Occipital lobe (tissue), 2 donors: ENCODE results near the gene DNASE2B. TPM values are rescaled to one million over a fixed set of nuclear protein-coding genes. Genes with fewer than 3 reads are reported as not detected.
"Not testable (repeated sequence)": the region's sequence is repeated elsewhere in the genome, so short reads cannot be mapped to it uniquely, and the experiment has no call there.

Source experiments
- DNase-seq: peaks from one replicate; lab custom pipeline; 2025; lab: John Stamatoyannopoulos, UW
- total RNA-seq: library from RNA; depleted of rRNA; stranded (reverse); fragments of >200 nt; gene quantifications from one replicate; pipeline ENCODE4 v1.2.3, GENCODE V29; 2014

Gene DNASE2B
- total RNA-seq, 1 donor from 2014 or later: 0.16 TPM

DNA sequence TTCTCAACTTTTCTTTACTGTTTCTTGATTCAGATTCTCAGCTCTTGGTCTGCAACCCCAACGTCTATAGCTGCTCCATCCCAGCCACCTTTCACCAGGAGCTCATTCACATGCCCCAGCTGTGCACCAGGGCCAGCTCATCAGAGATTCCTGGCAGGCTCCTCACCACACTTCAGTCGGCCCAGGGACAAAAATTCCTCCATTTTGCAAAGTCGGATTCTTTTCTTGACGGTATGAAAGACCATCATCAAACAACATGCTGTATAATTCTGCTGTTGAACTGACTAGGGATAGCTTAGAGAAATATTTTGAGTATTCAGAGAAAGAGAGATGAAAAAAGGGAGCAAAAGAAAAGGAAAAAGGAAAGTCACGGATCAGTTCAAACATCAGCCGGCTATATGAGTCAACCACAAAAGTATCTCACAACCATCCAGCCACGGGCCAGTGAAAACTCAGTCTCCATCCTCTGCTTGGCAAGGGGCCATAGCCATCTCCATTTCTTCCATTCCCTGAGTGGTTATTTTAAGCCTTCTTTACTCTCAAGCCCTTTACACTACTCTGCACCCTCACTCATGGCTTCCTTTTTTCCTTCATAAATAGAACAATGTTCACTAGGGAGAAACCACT, 14.1 kb downstream of the DNASE2B start:
- DNase-seq: no peak

GRCh38 chr1:84415396-84415795, 17.1 kb downstream of the DNASE2B start:
- DNase-seq: no peak

DNA sequence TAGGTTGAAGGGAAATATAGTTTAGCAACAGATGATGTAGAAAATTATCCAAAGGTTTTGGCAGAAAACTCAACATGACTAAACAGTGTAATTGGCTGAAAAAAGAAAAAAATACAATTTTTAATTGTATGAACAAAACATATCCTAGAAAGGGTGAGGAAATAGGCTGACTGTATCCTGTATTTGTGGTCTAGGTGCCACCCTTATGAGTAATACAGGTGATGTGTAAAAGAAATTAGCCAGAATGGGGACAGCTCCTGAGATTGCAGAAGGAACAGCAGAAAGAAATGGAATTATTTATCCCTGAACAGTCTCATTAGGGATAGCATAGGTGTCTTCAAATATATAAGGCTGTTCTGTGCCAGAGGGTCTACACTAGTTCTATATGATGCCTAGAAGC, 24.6 kb downstream of the DNASE2B start:
- DNase-seq: no peak

DNA sequence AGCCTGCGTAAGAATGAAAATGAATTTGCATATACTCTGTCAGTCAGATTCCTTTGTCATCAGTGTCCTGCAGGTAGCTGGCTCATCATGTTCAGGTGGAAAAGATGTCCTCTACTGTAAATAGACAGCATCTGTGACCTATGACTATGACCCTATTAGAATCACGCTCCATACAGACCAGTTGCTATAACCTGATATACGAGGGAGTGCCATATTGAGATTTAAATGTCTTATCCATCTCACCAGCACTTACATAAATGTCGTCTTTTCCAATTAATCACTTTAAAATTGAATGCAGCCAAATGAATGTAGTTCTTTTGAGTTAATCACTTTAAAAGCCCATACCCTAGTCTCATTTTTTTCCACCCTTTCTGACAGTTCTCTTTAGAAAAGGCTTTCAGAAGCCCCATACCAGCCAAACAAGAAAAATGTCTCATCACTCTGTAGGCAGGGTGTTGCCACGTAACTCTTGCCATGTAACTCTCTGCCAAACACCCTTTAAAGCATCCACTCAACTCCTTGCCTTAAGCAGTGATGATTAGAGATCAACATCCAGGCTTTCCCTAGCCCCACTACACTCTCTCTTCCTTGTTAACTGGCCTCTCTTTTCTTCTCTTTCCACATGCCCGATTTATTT, 26.3 kb downstream of the DNASE2B start:
- no peak for DNase-seq

DNA sequence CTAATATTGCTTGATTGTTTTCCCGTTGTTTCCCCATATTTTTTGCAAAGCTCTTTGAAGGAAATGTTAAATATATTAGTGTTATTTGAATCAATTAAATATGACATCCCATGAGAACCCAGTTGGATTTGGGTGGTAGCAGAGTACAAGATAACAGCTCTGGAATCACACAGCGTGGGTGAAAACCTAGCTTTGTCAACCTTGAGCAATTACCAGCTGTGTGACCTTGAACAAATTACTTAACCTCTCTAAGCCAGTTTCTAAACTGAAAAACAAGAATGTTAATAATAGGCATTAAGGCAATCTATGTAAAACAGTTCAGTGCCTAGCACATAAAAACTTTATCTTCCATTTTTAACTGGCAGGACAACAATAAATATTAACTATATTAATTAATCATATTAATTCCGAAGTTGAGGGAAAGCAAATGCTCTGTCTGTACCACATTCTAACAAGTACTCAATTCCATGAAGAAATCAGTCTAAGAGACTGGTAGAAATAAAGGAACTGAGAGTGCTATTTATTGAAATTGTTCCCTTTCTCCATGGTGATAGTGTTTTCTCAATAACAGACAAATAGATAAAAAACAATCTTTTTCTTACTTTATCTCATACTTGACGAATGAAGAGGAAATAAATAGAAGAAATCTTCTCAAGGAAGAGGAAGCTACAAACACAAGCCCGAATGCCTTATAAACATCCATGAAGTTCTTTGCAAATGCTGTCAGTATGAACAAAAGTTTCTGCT, 27.0 kb downstream of the DNASE2B start:
- no peak for DNase-seq

DNA sequence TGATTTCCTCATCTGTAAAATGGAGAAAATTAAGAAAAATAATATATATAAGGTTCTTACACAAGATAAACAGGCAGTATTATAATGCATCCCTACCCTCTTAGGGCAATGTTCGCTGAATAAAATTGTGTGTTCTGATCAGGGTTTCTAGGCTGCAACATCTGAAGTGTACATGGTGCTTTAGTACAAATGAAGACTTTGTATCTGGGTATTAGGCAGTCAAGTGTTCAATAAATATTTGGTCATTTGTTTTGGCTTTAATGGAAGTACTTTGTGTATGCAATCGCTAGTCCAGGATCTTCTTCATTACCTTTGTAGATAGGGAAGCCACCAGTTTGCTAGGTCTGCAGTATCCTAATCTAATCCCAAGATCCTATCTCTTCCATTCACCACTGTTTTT, 28.1 kb downstream of the DNASE2B start:
- no peak for DNase-seq

- no peak for DNase-seq
Observed at GRCh38 chr1:84427250-84428188, 29.2 kb downstream of the DNASE2B start.

DNA sequence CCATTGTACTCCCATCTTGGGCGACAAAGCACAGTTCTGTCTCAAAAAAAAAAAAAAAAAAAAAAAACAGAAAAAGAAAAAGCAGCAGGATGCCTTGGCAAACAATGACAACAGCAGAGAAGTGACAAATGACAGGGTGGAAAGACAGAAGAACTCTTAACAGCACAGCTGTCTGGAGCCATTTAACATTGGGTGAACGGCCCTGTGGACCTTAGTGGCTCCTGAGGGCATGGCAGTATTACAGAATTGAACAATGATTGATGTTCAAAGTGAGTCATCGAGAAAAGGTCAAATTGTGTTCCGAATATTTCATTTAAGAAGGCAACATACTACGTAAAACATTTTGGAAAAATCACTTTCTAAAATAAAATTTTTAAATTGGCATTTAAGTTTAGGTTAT, 30.0 kb downstream of the DNASE2B start:
- DNase-seq: no peak

- no peak for DNase-seq
Observed at GRCh38 chr1:84429231-84429630, 30.9 kb downstream of the DNASE2B start.

- no peak for DNase-seq
Observed at GRCh38 chr1:84430546-84430945, 32.3 kb downstream of the DNASE2B start.

DNA sequence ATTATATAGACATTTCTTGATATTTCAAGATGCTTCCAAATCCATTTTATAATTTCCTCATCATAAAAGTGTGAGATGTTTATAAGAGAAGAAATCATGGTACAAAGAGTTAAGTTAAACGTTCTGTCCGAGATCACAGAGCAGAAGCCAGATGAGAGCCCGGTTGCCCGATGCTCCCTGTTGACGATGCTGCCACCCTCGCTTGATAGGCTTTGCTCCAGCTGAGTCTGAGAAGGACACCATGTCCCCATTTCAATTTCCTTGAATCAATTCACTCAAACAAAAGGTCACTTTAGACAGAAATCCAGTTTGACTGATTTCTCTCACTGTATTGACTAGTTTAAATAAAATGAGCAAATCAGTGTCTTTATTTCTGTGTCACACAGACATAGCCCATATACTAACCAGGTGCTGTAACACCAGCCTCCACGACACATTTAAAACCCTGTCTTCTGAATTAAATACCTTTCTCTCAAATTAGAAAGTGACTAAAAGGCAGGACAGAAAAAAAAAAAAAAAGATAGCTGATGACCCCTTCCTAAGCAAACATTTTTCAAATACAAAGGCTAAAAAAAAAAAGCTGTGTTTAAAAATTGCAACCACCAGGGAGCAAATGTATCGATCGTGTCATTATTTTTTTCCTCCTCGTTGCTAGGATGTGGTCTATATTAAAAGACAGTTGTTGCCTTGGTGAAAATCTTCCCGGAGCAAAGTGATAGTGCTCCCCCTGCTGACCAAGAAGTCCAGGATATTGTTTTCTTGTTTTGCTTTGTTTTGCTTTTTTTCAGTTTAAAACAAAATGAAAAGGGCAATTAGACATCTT, 35.2 kb downstream of the DNASE2B start:
- peak; percentile 39 for DNase-seq

- no peak for DNase-seq
Observed at GRCh38 chr1:84434081-84434769, 35.9 kb downstream of the DNASE2B start.

DNA sequence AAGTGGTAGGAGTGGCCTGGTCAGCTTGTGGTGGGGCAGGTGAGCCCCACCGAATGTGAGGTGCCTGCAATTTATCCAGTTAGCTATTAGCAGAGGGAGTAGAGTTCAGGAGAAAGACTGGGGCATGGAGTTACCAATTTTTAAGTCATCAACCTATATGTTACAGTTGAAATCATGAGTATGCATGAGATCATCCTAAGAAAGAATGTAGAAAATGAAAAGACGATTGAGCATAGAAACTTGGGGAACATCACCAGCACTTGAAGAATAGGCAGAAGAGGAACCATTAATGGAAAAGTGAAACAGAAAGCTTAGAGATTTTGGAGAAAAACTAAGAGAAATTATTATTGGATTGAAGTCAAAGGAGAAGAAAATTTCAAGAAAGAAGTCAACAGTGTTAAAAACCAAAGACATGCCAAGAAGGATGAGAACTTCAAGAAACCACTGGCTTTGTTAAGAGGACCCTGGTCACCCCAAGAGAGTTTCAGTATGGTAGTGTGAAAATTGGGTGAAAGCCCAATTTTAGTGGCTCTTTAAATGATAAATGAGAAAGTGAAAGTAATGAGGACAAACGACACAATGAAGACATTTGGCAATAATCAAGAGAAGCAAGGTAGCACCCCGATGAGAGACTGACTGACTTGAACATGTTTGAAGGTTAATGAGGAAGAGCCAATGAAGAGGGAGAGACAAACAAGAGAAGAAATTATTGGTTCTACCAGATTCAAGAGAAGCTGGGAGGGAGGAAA, 36.7 kb downstream of the DNASE2B start:
- no peak for DNase-seq

DNA sequence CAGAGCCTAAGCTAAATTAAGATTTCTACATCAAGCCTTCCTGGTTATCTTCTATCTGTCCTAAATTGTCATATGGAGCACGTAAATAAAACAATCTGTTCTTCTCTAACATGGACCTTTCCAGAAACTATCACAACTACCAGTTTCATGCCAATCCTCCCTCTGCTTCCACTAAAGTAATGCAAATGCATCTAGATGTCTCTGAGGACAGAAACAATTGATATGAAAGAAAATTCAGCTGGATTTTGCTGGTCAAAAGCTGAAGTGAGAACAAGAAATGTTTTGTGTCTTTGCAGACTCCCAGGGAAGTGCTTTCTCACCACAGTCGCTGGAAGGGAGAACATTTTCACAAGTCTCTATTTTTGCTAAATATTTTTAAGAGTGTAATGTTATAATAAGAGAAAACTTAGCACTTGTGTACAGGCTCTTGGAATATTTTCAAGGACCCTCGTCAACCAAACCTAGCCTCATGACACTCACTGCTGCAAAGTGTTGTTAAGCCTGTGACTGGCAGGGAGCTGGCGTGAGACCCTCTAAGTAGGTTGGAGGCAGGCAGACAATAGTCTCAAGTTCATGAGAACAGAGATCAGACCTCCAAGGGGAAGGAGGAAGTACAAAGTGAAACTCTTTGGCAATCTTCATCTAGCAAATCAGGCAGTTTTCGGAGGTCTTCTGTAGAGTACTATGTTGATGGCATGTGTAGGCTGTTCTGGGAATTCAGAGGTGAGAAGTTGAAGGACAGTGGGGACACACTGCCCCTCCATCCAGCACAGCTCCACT, 38.8 kb downstream of the DNASE2B start:
- DNase-seq: no peak

DNA sequence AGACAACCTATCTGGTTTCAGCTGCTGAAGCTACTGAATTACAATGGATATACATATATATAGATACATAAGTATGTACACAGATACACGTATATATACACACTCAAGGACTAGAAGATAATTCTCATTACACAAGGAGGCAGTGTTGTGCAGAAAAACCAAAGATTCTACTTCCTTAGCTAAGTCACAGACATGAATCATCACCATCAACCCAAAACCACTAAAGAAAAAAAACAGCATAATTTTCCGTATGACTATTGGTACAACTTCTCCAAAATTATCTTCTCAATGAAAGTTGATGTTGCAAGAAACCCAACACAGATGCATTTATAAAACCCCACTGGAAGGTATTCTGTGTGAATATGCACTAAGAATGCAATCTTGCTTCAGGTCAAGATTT, 44.0 kb downstream of the DNASE2B start:
- DNase-seq: no peak

DNA sequence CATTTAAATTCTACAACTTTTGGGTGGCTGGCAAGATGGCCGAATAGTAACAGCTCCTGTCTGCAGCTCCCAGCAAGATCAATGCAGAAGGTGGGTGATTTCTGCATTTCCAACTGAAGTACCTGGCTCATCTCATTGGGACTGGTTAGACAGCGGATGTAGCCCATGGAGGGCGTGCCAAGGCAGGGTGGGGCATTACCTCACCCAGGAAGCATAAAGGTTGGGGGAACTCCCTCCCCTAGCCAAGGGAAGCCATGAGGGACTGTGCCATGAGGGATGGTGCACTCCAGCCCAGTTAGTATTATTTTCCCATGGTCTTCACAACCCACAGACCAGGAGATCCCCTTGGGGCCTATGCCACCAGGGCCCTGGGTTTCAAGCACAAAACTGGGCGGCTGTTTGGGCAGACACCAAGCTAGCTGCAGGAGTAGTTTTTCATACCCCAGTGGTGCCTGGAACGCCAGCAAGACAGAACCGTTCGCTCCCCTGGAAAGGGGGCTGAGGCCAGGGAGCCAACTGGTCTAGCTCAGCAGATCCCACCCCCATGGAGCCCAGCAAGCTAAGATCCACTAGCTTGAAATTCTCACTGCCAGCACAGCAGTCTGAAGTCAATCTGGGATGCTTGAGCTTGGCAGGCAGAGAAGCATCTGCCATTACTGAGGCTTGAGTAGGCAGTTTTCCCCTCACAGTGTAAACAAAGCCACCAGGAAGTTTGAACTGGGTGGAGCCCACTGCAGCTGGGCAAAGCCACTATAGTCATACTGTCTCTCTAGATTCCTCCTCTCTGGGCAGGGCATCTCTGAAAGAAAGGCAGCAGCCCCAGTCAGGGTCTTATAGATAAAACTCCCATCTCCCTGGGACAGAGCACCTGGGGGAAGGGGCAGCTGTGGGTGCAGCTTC, 44.7 kb downstream of the DNASE2B start:
- DNase-seq: not testable (repeated sequence)

DNA sequence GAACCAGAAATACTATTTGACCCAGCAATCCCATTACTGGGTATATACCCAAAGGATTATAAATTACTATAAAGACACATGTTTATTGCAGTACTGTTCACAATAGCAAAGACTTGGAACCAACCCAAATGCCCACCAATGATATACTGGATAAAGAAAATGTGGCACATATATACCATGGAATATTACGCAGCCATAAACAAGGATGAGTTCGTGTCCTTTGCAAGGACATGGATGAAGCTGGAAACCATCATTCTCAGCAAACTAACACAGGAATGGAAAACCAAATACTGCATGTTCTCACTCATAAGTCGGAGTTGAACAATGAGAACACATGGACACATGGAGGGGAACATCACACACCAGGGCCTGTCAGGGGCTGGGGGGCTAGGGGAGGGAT, 50.4 kb downstream of the DNASE2B start:
- DNase-seq: not testable (repeated sequence)

GRCh38 chr1:84450910-84451309, 52.6 kb downstream of the DNASE2B start:
- DNase-seq: no peak
